ENCODE results near the gene PNN.
"Not testable (repeated sequence)": the region's sequence is repeated elsewhere in the genome, so short reads cannot be mapped to it uniquely, and the experiment has no call there.

The PNN gene

DNA sequence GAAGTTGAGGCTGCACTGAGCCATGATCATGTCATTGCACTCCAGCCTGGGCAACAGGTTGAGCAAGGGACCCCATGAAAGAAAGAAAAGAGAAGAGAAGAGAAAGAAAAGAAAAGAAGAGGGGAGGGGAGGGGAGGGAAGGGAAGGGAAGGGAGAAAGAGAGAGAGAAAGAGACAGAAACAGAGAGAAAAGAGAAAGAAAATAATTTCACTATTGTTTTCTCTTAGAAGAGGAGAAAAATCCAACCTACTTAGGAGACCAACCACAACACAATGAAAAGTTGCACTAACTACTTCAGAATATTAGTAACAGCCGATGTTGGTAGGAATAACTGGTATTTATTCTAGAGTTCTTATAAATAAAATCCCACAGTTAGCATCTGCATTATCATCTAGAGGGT is 14.6 kb upstream of the PNN start:
- no peak overlapping the region for H3K4me3 ChIP-seq (ENCODE audit: low read depth, low read length)
- no peaks in the 10 kb centered on the region for H3K9me3 ChIP-seq (ENCODE audit: control insufficient read depth, low read length)
- no peaks in the 10 kb centered on the region for H3K36me3 ChIP-seq (ENCODE audit: control insufficient read depth, insufficient read depth, low read length)
- peaks cover 30% of the 10 kb centered on the region for H3K79me2 ChIP-seq
- no peaks in the 10 kb centered on the region for H3K4me1 ChIP-seq
- no peak overlapping the region for H3K27ac ChIP-seq
- H3K27me3 ChIP-seq (ENCODE audit: control insufficient read depth, insufficient read depth, low read length) = no peaks in the 10 kb centered on the region
- no peak overlapping the region for H3K4me2 ChIP-seq (ENCODE audit: low read length)
- TF ChIP-seq, protein P1, sequence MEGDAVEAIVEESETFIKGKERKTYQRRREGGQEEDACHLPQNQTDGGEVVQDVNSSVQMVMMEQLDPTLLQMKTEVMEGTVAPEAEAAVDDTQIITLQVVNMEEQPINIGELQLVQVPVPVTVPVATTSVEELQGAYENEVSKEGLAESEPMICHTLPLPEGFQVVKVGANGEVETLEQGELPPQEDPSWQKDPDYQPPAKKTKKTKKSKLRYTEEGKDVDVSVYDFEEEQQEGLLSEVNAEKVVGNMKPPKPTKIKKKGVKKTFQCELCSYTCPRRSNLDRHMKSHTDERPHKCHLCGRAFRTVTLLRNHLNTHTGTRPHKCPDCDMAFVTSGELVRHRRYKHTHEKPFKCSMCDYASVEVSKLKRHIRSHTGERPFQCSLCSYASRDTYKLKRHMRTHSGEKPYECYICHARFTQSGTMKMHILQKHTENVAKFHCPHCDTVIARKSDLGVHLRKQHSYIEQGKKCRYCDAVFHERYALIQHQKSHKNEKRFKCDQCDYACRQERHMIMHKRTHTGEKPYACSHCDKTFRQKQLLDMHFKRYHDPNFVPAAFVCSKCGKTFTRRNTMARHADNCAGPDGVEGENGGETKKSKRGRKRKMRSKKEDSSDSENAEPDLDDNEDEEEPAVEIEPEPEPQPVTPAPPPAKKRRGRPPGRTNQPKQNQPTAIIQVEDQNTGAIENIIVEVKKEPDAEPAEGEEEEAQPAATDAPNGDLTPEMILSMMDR (IDR thresholded peaks at IDR 0.05) = no peak
- H3K9ac ChIP-seq = no peak overlapping the region
- no peak overlapping the region for H2AFZ ChIP-seq

DNA sequence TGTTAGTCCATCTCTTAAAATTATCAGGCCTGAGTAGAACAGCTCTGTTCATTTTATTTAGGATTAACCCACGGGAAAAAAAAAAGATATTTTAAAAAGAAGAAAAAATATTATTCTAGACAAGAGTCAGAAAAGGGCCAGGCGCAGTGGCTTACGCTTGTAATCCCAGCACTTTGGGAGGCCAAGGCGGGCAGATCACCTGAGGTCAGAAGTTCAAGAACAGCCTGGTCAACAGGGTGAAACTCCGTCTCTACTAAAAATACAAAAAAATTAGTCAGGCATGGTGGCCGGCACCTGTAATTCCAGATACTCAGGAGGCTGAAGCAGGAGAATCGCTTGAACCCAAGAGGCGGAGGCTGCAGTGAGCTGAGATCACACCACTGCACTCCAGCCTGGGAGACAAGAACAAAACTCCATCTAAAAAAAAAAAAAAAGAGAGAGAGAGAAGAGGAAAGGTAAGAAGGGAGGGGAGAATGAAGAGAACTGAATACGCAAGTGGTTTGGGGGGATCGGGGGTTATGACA is 7.2 kb upstream of the PNN start:
- H3K27me3 ChIP-seq (ENCODE audit: control insufficient read depth, insufficient read depth, low read length); H3K4me2 ChIP-seq (ENCODE audit: low read length); H3K9ac ChIP-seq; H3K9me3 ChIP-seq (ENCODE audit: control insufficient read depth, low read length); H3K4me3 ChIP-seq (ENCODE audit: low read depth, low read length); H3K27ac ChIP-seq; H3K36me3 ChIP-seq (ENCODE audit: control insufficient read depth, insufficient read depth, low read length); H3K4me1 ChIP-seq; H2AFZ ChIP-seq: not testable (repeated sequence)
- H3K79me2 ChIP-seq = peaks cover 50% of the 10 kb centered on the region

DNA sequence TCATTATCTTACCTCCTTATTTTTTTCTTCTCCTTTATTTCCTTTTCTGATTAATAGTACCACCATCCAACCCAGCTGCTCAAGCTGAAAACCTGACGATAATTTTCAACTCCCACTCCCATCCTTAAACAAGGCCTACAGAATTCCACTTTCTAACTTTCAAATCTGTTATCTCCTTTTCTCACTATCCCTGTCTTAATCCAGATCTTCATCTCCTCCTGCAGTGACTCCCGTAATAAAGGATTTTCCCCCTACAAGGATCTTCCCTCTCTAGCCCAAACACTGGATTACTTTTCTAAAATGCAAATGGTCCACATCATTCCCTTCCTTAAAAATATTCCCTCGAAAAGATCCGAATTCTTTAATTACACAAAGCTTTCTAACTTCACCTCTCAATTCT is 6.5 kb upstream of the PNN start:
- TF ChIP-seq, protein P1 (IDR thresholded peaks at IDR 0.05) = no peak
- Histone ChIP-seq H3K4me1 (peaks cover 5% of the 10 kb centered on the region), H2AFZ (no peak overlapping the region), H3K27ac (no peak overlapping the region), H3K27me3 (ENCODE audit: control insufficient read depth, insufficient read depth, low read length) (no peaks in the 10 kb centered on the region), H3K9ac (no peak overlapping the region), H3K36me3 (ENCODE audit: control insufficient read depth, insufficient read depth, low read length) (no peaks in the 10 kb centered on the region), H3K4me2 (ENCODE audit: low read length) (peak overlapping the region; percentile 85), H3K4me3 (ENCODE audit: low read depth, low read length) (peak overlapping the region; percentile 85), H3K9me3 (ENCODE audit: control insufficient read depth, low read length) (no peaks in the 10 kb centered on the region), H3K79me2 (peaks cover 49% of the 10 kb centered on the region)

DNA sequence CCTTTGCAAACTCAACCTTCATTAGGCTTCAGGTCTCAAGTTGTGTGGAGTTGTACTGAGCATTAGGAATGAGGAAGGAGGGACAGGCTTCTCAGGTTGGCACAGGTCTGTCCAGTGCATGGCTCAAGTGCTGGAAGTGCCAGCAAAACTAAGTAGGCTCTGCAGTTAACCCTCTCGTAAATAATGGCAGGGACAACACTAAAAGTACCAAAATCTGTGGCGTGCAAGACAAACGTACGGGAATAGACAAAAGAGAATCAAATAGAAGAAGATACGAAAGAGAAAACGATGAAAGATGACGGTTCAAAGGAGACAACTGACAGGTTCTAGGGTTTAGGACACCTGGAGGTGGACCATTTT is 5.5 kb upstream of the PNN start:
- TF ChIP-seq, protein P1 (IDR thresholded peaks at IDR 0.05) = no peak
- Histone ChIP-seq H3K4me1 (peaks cover 5% of the 10 kb centered on the region), H3K36me3 (ENCODE audit: control insufficient read depth, insufficient read depth, low read length) (no peaks in the 10 kb centered on the region), H3K4me3 (ENCODE audit: low read depth, low read length) (peak overlapping the region; percentile 85), H3K27me3 (ENCODE audit: control insufficient read depth, insufficient read depth, low read length) (no peaks in the 10 kb centered on the region), H2AFZ (peak overlapping the region; percentile 81), H3K79me2 (peaks cover 40% of the 10 kb centered on the region), H3K9ac (peak overlapping the region; percentile 33), H3K27ac (peak overlapping the region; percentile 92), H3K9me3 (ENCODE audit: control insufficient read depth, low read length) (no peaks in the 10 kb centered on the region), H3K4me2 (ENCODE audit: low read length) (peak overlapping the region; percentile 85)

DNA sequence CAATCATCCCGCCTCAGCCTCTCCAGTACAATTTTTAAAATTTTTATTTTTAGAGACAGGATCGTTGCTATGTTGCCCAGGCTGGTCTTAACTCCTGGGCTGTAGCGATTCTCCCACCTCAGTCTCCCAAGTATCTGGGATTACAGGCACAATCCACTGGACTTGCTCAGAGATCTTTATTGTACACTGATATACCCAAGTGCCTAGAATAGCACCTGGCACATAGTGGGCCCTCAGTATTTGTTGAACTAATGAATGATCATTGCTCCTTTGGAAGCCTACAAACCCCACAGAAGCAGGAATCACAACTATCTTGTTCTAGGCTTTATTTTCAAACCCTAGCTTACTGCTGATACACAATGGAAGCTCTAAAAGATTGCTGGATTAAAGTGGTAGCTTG is 1.9 kb upstream of the PNN start:
- Histone ChIP-seq H3K27me3 (ENCODE audit: control insufficient read depth, insufficient read depth, low read length) (no peaks in the 10 kb centered on the region), H3K4me2 (ENCODE audit: low read length) (no peak overlapping the region), H3K27ac (no peak overlapping the region), H3K4me1 (peaks cover 5% of the 10 kb centered on the region), H3K79me2 (peaks cover 29% of the 10 kb centered on the region), H2AFZ (peak overlapping the region; percentile 13), H3K9me3 (ENCODE audit: control insufficient read depth, low read length) (no peaks in the 10 kb centered on the region), H3K4me3 (ENCODE audit: low read depth, low read length) (no peak overlapping the region), H3K36me3 (ENCODE audit: control insufficient read depth, insufficient read depth, low read length) (no peaks in the 10 kb centered on the region), H3K9ac (no peak overlapping the region)
- TF ChIP-seq, protein P1 (IDR thresholded peaks at IDR 0.05) = no peak

All from parathyroid adenoma (tissue), 2 donors.